Natural killer cell treated with Interleukin-12 subunit alpha and Interleukin-12 subunit beta and Interleukin-15 and Interleukin-18, amount 100 ng/mL, for 72 hours (primary cell): ENCODE results near the gene RAB36. TPM values are rescaled to one million over a fixed set of nuclear protein-coding genes. Genes with fewer than 3 reads are reported as not detected.
A peak's percentile ranks its signal among the peaks of the same experiment; 100 is the strongest.

Source experiments
- ATAC-seq, 2 donors: fragments of 150-1000 bp; cut with Tn5 transposase in 1 of 2; sonication (Bioruptor Pico), chemical (Tn5 transposase) in 1 of 2; 2 replicates each; pipeline ENCODE4 v1.10.0; 2021
- DNase-seq: peaks from one replicate; pipeline ENCODE4 v3.0.0; 2022; ENCODE audit warnings: low spot score
- H3K27ac Mint-ChIP-seq, 2 donors: 1 replicate in 1 of 2; 2 replicates in 1 of 2; pipeline ENCODE4 v1.8.0; 2022; ENCODE audit warnings: mixed read lengths in 2 of 2, mild to moderate bottlenecking in 1 of 2, moderate library complexity in 1 of 2
- H3K27me3 Mint-ChIP-seq, 2 donors: 1 replicate in 1 of 2; 2 replicates in 1 of 2; pipeline ENCODE4 v1.8.0; 2022; ENCODE audit warnings: mixed read lengths in 2 of 2
- H3K36me3 Mint-ChIP-seq: one replicate; pipeline ENCODE4 v1.8.0; 2022; ENCODE audit warnings: mixed read lengths
- H3K4me1 Mint-ChIP-seq, 2 donors: 1 replicate in 1 of 2; 2 replicates in 1 of 2; pipeline ENCODE4 v1.8.0; 2022; ENCODE audit warnings: low read depth in 2 of 2, mixed read lengths in 2 of 2, mild to moderate bottlenecking in 1 of 2
- H3K4me3 Mint-ChIP-seq: one replicate; pipeline ENCODE4 v1.8.0; 2022; ENCODE audit warnings: mixed read lengths
- H3K9me3 Mint-ChIP-seq: 2 replicates; pipeline ENCODE4 v1.8.0; 2022; ENCODE audit warnings: mixed read lengths
- total RNA-seq, 2 donors: library from RNA; stranded (reverse); gene quantifications; one replicate each; pipeline ENCODE4 v1.2.3, GENCODE V29; 2022

RAB36 gene
- total RNA-seq, 2 donors from 2014 or later, result 2.1 to 2.7 TPM

- no peaks in the 10 kb centered on the region for H3K27me3 Mint-ChIP-seq
- H3K27ac Mint-ChIP-seq, result peak overlapping the region; percentile 59 to 66
- H3K4me3 Mint-ChIP-seq, result peak overlapping the region; percentile 75
- no peaks in the 10 kb centered on the region for H3K36me3 Mint-ChIP-seq
- DNase-seq, result peak; percentile 39
- no peaks in the 10 kb centered on the region for H3K9me3 Mint-ChIP-seq
- peaks cover 25 to 42% of the 10 kb centered on the region in 2 donors for H3K4me1 Mint-ChIP-seq
- ATAC-seq, result no peak
These were observed 697 bp downstream of the RAB36 start for GRCh38 chr22:23145878-23146470.

- peaks cover 21 to 38% of the 10 kb centered on the region in 2 donors for H3K4me1 Mint-ChIP-seq
- no peak overlapping the region for H3K4me3 Mint-ChIP-seq
- ATAC-seq (no peak), DNase-seq (peak; percentile 37)
- H3K36me3 Mint-ChIP-seq, result no peaks in the 10 kb centered on the region
- peak overlapping the region in 1 of 2 donors; percentile 29 for H3K27ac Mint-ChIP-seq
- no peaks in the 10 kb centered on the region for H3K27me3 Mint-ChIP-seq
- H3K9me3 Mint-ChIP-seq, result no peaks in the 10 kb centered on the region
These were observed 1.4 kb downstream of the RAB36 start for GRCh38 chr22:23146478-23147205.

- H3K27ac Mint-ChIP-seq, result no peak overlapping the region
- no peaks in the 10 kb centered on the region for H3K36me3 Mint-ChIP-seq
- peaks cover 13 to 29% of the 10 kb centered on the region in 2 donors for H3K4me1 Mint-ChIP-seq
- no peak overlapping the region for H3K4me3 Mint-ChIP-seq
- no peaks in the 10 kb centered on the region for H3K9me3 Mint-ChIP-seq
- no peaks in the 10 kb centered on the region for H3K27me3 Mint-ChIP-seq
- DNase-seq (peak; percentile 31), ATAC-seq (no peak)
These were observed 2.5 kb downstream of the RAB36 start for GRCh38 chr22:23147617-23148387.

- H3K4me1 Mint-ChIP-seq, result peaks cover 0 to 25% of the 10 kb centered on the region in 2 donors
- H3K36me3 Mint-ChIP-seq, result no peaks in the 10 kb centered on the region
- H3K27ac Mint-ChIP-seq, result peak overlapping the region in 1 of 2 donors; percentile 78
- no peaks in the 10 kb centered on the region for H3K27me3 Mint-ChIP-seq
- ATAC-seq, result no peak
- no peak overlapping the region for H3K4me3 Mint-ChIP-seq
- no peaks in the 10 kb centered on the region for H3K9me3 Mint-ChIP-seq
- DNase-seq, result no peak
These were observed 4.5 kb downstream of the RAB36 start for GRCh38 chr22:23149743-23150238.

- no peaks in the 10 kb centered on the region for H3K27me3 Mint-ChIP-seq
- H3K27ac Mint-ChIP-seq, result peak overlapping the region in 1 of 2 donors; percentile 35
- peaks cover 0 to 17% of the 10 kb centered on the region in 2 donors for H3K4me1 Mint-ChIP-seq
- no peak overlapping the region for H3K4me3 Mint-ChIP-seq
- no peaks in the 10 kb centered on the region for H3K9me3 Mint-ChIP-seq
- DNase-seq (no peak), ATAC-seq (no peak)
- H3K36me3 Mint-ChIP-seq, result no peaks in the 10 kb centered on the region
These were observed 5.5 kb downstream of the RAB36 start for GRCh38 chr22:23150762-23151161.

GRCh38 chr22:23151827-23152226, 6.5 kb downstream of the RAB36 start:
- no peak for ATAC-seq
- no peak overlapping the region for H3K27ac Mint-ChIP-seq

GRCh38 chr22:23152238-23153114, 7.2 kb downstream of the RAB36 start:
- Mint-ChIP-seq H3K4me1 (peaks cover 0 to 14% of the 10 kb centered on the region in 2 donors), H3K27ac (peak overlapping the region in 1 of 2 donors; percentile 37), H3K36me3 (no peaks in the 10 kb centered on the region), H3K27me3 (no peaks in the 10 kb centered on the region), H3K9me3 (no peaks in the 10 kb centered on the region), H3K4me3 (no peak overlapping the region)
- ATAC-seq, result no peak
- DNase-seq, result no peak

More at GRCh38 chr22:23151827-23152226, 6.5 kb downstream of the RAB36 start:
- peaks cover 0 to 14% of the 10 kb centered on the region in 2 donors for H3K4me1 Mint-ChIP-seq
- H3K4me3 Mint-ChIP-seq, result no peak overlapping the region
- no peak for DNase-seq
- no peaks in the 10 kb centered on the region for H3K36me3 Mint-ChIP-seq
- H3K9me3 Mint-ChIP-seq, result no peaks in the 10 kb centered on the region
- H3K27me3 Mint-ChIP-seq, result no peaks in the 10 kb centered on the region

- no peaks in the 10 kb centered on the region for H3K27me3 Mint-ChIP-seq
- H3K27ac Mint-ChIP-seq, result peak overlapping the region in 1 of 2 donors; percentile 59
- H3K36me3 Mint-ChIP-seq, result no peaks in the 10 kb centered on the region
- DNase-seq, result no peak
- no peak for ATAC-seq
- H3K4me3 Mint-ChIP-seq, result no peak overlapping the region
- H3K9me3 Mint-ChIP-seq, result no peaks in the 10 kb centered on the region
- H3K4me1 Mint-ChIP-seq, result peaks cover 0 to 14% of the 10 kb centered on the region in 2 donors
These were observed 8.7 kb downstream of the RAB36 start for GRCh38 chr22:23153994-23154393.

- H3K9me3 Mint-ChIP-seq, result no peaks in the 10 kb centered on the region
- no peaks in the 10 kb centered on the region for H3K36me3 Mint-ChIP-seq
- H3K27me3 Mint-ChIP-seq, result no peaks in the 10 kb centered on the region
- H3K4me3 Mint-ChIP-seq, result no peak overlapping the region
- peaks cover 0 to 14% of the 10 kb centered on the region in 2 donors for H3K4me1 Mint-ChIP-seq
- ATAC-seq (no peak), DNase-seq (no peak)
- H3K27ac Mint-ChIP-seq, result peak overlapping the region in 1 of 2 donors; percentile 59
These were observed 9.2 kb downstream of the RAB36 start for GRCh38 chr22:23154461-23154860.

- DNase-seq, result no peak
- no peak for ATAC-seq
- no peak overlapping the region for H3K4me3 Mint-ChIP-seq
- peaks cover 0 to 9% of the 10 kb centered on the region in 2 donors for H3K4me1 Mint-ChIP-seq
- no peaks in the 10 kb centered on the region for H3K36me3 Mint-ChIP-seq
- no peak overlapping the region for H3K27ac Mint-ChIP-seq
- H3K9me3 Mint-ChIP-seq, result no peaks in the 10 kb centered on the region
- no peaks in the 10 kb centered on the region for H3K27me3 Mint-ChIP-seq
These were observed 9.9 kb downstream of the RAB36 start for GRCh38 chr22:23155143-23155542.

- Mint-ChIP-seq H3K4me1 (peaks cover 0 to 9% of the 10 kb centered on the region in 2 donors), H3K27ac (no peak overlapping the region), H3K4me3 (no peak overlapping the region), H3K9me3 (no peaks in the 10 kb centered on the region), H3K27me3 (no peaks in the 10 kb centered on the region), H3K36me3 (no peaks in the 10 kb centered on the region)
- no peak for DNase-seq
- ATAC-seq, result no peak
These were observed 10.6 kb downstream of the RAB36 start for GRCh38 chr22:23155831-23156230.

- DNase-seq, result no peak
- H3K27ac Mint-ChIP-seq, result no peak overlapping the region
These were observed 11.0 kb downstream of the RAB36 start for GRCh38 chr22:23156286-23156685.

More at GRCh38 chr22:23156286-23156685, 11.0 kb downstream of the RAB36 start:
- Mint-ChIP-seq H3K4me1 (peaks cover 0 to 9% of the 10 kb centered on the region in 2 donors), H3K36me3 (no peaks in the 10 kb centered on the region), H3K4me3 (no peak overlapping the region), H3K9me3 (no peaks in the 10 kb centered on the region), H3K27me3 (no peaks in the 10 kb centered on the region)
- no peak for ATAC-seq
